Measurements from ENCODE around the gene DOK7.
A peak's percentile ranks its signal among the peaks of the same experiment; 100 is the strongest.

The DOK7 gene

DNA sequence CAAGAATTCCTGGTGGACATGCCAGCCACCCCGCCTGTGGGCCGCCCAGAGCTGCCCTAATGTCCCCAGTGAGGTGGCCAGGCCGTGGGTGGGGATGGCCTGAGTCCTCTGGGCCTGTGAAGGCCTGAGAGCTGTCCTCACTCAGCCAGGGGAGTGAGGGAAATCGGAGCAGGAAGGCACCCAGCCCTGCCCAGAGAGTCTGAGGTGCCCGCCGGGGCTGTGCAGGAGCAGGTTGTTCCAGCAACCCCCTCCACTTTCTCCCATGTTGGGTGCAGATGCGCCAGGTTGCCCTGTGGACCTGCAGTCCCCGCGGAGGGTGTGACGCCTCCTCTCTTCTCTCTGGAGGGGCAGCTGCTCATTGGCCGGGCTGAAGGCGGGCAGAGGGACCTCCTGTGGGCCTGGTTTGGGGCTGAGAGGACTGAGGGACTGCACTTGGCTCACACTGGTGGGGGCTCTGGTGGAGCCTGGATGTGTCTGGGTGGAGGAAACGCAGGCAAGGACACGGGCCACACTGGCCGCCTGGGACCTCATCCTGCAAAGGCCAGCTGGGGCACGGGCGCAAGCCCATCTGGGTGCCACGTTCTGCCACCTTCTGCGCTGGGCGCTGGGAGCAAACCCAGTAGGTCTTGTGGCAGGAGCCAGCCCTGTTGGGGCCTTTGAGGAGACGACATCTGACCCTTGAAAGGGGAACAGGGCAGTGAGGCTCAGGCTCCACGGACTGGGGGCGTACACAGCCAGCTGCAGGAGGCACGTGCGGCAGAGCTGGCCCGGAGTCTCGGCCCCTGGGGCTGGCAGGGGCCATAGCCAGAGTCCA lies 14.0 kb downstream of the DOK7 start:
- ATAC-seq: no peak

DNA sequence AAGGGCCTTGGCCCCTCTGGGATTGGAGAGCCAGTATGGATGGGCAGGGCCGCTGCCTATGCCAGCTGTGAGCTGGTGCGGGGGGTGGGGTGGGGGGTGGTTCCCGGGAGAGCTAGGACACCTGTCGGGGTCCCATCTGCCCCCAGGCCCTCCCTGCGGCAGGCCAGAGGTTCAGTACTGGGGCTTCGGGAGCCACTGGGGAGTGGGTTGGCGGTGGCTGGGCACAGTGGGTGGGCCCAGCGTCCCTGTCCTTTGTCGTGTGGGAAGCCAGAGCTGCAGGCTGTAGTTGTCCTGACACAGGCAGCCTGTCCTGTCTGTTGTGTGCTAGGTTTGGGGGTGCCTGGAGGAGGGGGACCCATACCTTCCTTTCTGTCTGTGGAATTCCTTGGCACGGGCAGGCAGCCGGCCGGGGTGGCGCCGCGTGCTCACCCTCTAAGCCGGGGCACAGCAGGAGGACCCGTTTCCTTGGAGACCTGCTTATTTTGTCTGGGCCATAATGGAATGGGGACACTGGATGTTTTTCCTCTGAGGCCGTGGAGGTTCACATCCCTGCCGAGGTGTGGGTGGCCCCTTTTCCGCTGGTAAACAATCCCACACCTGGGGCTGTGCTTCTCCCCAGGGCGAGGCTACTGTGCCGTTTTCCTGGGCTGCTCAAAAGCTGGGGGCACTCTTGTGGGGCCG lies 14.8 kb downstream of the DOK7 start:
- ATAC-seq: no peak

DNA sequence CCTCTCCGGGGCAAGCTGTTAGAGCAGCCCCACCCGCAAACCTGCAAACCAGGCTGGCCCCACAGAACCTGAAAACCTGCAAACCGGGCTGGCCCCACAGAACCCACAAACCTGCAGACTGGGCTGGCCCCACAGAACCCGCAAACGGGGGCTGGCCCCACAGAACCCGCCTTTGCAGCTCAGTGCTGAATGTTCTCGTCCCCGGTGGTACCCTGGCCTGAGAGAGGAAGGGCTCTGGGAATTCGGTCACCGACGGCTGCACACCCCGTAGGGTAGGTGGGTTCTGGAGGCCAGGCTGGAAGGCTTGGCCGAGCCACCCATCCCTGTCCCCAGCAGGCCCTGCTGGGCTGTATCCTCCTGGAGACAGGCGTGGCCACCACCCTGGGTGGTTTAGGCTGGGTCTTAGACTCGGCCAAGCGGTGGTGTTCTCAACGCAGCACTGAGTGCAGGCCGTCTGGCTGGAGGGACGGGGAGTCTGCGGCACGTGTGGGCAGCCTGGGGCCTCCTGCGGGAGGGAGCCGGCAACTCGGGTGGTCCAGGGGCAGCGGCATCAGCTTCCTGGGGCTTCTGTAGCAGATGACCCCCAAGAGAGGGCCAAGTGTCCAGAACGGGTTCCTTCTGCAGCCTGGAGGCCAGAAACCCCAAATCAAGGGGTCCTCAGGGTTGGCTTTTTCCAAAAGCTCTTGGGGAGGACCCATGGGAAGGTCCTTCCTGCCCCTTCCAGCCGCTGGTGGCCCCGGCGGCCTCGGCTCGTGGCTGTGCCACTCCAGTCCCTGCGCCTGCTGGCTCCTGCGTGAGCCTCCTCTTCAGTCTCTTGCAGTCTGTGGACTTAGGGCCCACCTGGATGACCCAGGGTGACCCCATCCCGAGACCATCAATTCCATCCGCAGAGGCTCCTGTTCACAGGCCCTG lies 15.6 kb downstream of the DOK7 start:
- no peak for ATAC-seq

DNA sequence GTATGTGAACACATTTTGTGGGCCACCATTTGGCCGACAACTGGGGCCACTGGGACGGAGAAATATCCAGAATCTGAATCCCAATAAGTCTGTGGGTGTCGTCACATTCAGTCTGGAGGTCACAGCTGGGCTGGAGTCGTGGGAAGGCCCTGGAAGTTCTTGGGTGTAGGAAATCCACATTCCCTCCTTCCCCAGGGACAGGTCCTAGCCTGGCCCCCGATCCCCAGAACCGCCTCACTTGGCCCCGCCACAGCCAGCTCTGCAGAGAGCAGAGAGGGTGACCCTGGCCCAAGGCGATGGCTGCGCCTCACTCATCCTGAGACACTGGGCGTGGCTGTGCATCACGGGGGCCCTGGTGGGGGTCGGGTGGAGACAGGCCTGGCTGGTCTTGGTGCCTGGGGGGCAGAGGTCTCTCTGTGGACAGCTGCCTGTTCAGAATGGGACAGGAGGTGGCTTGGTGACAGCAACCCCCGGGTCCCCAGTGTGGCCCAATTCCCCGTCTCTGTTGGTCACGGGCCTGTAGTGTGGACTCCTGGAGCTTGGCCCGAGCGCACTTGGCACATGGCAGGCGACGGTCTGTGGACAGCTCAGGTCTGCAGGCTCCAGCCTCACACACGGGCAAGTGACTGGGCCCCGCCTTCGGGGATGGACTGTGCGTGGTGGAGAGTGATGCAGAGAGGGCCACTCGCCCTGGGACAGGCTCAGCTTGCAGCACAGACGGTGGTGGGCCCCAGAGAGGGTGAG lies 16.4 kb downstream of the DOK7 start:
- no peak for ATAC-seq

GRCh38 chr4:3480528-3481112 lies 17.5 kb downstream of the DOK7 start:
- peak; percentile 62 to 65 for ATAC-seq

DNA sequence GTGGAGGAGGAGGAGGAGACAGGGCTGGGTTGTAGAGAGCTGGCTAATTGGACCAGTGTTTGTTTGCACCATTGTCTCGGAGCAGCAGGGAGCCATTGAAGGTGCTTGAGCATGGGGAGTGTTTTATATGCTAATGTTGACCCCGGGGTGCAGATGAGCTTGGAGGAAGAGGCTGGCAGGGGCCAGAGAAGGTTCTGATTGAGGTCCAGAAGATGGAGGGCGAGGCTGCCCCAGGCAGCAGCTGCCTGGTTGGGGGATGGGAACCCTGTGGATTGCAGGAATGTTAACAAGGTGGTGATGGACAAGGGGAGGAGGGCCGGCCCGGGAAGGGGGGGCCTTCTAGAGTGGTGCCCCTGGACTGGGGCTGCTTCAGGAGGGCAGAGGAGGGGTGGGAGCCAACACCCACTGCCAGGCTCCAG lies 18.0 kb downstream of the DOK7 start:
- ATAC-seq: no peak

DNA sequence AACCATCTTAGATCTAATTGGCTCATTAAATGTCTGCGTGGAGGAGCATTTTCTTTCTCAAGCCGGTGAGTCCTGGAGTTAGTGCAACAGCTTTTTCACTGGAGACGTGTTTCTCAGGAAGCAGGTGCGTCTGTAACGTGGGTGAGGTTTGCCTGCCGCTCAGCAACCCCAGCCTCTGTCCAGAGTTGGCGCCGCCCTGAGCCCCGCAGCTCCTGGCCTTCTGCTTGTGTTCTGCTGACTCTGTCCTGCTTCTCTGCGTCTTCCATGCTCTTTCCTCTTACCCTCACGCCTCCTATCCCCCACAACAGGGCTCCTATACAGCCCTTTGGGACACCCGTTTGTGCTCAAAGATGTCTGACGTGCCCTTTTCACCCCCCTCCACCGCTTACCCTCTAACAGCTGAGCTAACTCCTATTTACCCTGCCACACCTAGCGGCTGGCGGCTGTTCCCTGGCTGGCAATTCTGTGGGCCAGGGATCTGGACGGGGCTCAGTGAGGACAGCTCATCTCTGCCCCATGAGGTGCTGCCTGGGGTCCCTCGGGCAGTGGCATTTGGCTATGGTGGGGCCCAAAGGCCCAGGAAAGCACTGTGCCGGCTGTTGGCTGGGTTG lies 18.8 kb downstream of the DOK7 start:
- ATAC-seq: no peak

GRCh38 chr4:3482707-3483106 lies 19.6 kb downstream of the DOK7 start:
- ATAC-seq: no peak

DNA sequence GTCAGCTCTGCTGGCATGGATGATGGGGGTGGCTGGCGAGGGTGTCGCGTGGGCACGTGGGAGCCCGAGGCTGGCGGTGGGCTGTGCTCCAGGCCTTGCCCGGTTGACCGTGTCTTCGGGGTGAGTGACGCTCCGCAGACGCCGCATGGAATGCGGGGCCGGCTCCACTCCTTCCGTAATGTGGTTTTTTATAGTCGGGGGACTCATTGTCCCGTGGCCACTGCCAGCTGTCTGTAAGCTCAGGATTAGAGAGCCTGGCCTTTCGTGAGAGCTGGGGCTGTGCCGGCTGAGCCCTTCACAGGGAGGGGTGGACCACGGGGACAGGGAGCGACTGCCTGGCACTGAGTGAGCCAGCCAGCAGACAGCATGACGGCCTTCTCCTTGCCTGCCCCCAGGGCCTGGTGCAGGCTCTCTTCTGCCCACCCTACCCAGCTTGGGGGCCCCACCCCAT lies 20.4 kb downstream of the DOK7 start:
- ATAC-seq: no peak

GRCh38 chr4:3484057-3484973 lies 21.2 kb downstream of the DOK7 start:
- no peak for ATAC-seq

DNA sequence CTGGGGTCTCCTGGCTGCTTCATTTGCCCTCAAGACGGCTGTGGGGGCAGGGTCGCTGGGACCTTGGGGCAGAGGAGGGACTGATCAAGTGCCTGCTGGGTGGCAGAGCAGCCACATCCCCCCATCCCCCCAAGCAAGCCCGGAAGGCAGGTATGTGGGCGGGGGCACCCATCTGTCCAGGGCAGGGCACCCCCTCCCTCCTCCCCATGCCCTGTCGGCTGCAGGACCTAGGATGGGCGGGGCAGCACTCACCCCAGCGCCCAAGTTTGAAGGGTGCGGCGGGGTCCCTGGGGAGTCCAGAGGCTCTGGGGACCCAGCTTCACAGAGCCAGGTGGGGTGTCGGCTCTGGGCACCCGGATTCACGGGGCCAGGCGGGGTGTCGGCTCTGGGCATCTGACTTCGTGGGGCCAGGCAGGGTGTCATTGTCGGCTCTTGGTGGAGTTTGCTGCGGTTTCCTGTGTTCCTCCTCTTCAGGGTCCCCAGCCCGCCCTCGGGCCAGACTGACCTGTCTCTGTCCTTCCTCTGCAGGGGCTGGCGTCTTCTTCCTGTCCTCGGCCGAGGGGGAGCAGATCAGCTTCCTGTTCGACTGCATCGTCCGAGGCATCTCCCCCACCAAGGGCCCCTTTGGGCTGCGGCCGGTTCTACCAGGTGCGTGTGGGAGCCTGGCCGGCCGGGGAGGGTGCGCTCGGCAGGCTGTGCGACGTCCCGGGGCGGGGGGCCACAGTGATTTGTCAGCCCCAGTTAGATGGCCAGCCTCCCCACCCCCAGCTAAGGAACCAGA lies 22.1 kb downstream of the DOK7 start:
- peak in 1 of 2 donors; percentile 9 for ATAC-seq

DNA sequence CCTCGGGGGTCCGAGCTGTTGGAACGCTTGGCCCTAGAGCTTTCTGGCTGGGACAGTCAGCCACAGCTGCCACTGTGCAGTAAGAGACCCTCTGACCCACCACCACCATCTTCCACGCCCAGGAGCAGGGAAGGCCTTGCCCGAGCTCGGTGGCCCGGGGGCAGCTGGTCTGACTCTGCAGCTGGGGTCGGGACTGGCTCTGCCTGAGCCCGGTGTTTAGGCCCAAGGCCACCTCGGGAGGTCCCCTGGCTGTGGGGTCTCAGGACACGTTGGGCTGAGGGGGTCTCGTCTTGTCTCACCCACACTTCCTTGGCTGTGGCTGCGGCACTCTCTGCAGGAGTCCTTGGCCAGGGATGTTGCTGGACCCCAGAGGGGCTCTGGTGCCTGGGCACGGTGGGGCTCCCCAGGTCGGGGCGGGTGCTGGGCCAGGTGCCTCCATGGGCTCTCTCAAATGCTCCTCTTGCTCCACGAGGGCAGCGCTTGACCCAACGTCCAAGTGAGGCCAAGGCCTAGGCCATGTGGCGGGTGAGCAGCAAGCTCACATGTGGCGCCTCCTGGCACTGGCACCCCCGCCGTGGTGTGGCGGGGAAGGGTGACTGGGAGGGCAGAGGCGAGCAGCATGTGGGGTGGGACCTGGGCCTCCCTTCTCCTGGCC lies 22.9 kb downstream of the DOK7 start:
- ATAC-seq: no peak

DNA sequence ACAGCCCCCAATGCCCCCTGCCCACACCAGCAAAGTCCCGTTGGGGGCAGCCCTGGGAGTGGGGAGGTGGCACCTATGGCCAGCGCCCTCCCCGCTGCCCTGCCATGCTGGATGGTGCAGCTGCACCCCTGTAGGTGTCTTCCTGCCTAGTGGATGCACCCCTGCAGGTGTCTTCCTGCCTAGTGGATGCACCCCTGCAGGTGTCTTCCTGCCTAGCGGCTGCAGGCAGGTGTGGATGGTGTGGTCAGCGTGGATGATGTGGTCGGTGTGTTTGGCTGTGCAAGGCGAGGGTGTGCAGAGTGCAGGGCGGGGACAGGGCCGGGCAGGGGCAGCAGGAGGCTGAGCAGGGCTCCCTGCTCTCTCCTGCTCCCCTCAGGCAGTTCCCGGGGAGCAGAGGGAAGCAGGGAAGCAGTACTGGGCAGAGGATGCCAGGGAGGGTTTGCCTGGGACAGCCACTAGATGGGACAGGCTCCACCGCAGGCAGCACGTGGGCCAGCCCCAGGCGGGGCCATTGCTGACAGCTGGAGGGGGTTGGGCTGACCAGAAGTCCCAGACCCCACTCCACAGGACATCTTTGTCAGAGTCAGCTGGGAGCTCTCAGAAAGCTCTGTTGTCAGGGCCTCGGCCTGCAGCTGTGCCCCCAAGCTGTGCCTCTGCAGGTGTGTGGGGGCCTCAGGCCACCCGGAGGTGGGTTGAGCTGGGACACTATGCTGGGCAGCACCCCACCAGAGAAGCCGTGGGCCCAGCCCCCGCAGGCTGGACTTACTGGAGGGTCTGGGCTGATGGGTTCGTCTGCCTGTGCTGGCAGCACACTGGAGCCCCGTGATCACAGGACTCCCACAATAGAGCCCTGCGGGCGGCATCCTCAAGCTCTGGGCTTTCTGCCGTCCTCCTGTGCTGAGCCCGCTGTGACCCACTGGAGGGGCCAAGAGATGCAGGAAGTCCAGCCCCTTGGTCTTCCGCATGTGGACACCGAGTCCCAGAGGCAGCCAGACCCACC lies 23.7 kb downstream of the DOK7 start:
- ATAC-seq: no peak

DNA sequence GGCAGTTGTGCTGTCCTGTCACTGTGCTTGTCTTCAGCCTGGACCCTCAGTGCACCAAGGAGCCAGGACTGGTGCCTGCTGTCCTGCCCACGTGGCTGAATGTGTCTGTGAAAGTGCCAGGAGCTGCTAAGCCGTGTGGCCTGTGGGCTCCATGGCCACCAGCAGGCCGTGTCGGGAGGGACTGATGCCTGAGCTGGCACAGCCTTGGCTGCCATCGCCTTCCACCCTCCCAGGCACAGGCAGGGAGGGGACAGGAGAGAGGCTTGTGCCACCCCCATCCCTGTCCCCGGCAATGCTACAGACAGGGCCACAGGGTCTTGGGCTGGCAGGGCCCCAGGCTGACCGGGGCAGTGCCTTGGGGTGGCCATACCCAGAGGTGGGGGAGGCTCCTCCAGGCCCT lies 24.8 kb downstream of the DOK7 start:
- ATAC-seq: no peak

- no peak for ATAC-seq
These were observed 25.7 kb downstream of the DOK7 start for GRCh38 chr4:3488820-3489219.

- peak; percentile 22 for ATAC-seq
These were observed 26.4 kb downstream of the DOK7 start for GRCh38 chr4:3489451-3489962.

DNA sequence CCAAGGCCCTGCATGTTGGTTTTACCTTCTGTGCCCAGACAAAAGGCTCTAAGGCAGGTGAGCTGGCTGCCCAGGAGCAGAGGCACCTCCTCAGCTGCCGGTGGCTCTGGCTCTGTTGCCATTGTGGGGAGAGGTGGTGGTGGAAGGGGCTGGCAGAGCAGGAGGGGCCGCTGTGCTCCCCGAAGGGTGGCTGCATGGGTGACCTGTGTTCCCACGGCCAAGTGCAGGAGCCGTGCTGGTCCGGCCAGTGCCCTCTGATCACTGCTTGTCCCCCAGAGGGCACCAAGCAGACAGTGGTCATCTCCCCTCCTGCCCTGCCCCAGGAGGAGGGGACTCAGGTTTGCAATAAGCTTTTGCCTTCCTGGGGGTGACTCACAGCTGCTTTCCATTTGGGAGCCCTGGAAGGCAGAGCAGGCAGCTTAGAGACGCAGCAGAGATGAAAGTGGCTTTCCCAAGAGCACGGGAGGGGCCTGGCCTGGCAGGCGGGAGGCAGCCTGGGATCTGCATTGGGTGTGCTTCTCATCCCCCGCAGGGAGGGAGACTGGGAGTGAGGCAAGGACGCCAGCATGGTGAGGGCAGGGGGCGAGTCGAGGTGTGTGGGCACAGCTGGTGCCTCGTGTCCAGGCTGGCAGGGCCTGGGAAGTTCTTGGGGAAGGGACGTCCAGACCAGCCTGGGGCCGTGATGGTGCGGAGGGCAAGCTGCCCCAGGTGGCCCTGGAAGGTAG lies 28.7 kb downstream of the DOK7 start:
- no peak for ATAC-seq
